C4-2B (cell line): Measurements from ENCODE around the gene EPSTI1.

Experiments used
- CTCF ChIP-seq: fragments of 450-650 bp; conservative IDR thresholded peaks from 2 replicates; pipeline ENCODE4 v1.5.1; 2017; ENCODE audit warnings: mild to moderate bottlenecking
- ZFX ChIP-seq: fragments of 450-650 bp; IDR thresholded peaks from 2 replicates; pipeline ENCODE4 v1.6.1; 2017

GRCh38 chr13:42986176-42986574, 5.9 kb downstream of the EPSTI1 start:
- TF ChIP-seq CTCF (no peak), ZFX (no peak)
